WTC11 (cell line): ENCODE results near the gene SLC24A3. TPM values are rescaled to one million over a fixed set of nuclear protein-coding genes. Genes with fewer than 3 reads are reported as not detected.

Experiments used
- ATAC-seq: fragments of 200-7000 bp; cut with Tn5 transposase; 2 replicates; pipeline ENCODE4 v1.10.0; 2021; ENCODE audit warnings: mild to moderate bottlenecking, moderate library complexity
- CTCF ChIA-PET: fragments of 300-600 bp; sonication (Branson Sonifier 250); formaldehyde crosslinking; loops from one replicate; lab custom pipeline; 2021; ENCODE audit warnings: antibody characterized with exemption; lab: Charles Lee
- POLR2A ChIA-PET: fragments of 350-600 bp; sonication (Branson Sonifier 250); formaldehyde crosslinking; loops from one replicate; lab custom pipeline; 2021; ENCODE audit warnings: antibody characterized with exemption; lab: Charles Lee
- DNase-seq: peaks from one replicate; pipeline ENCODE4 v3.0.0; 2021; ENCODE audit warnings: low spot score
- H3K27ac Mint-ChIP-seq: 2 replicates; pipeline ENCODE4 v1.8.0; 2021; ENCODE audit warnings: mixed read lengths
- H3K27me3 Mint-ChIP-seq: 2 replicates; pipeline ENCODE4 v1.8.0; 2021; ENCODE audit warnings: low read depth, mild to moderate bottlenecking, moderate library complexity, mixed read lengths
- H3K36me3 Mint-ChIP-seq: 2 replicates; pipeline ENCODE4 v1.8.0; 2021; ENCODE audit warnings: mixed read lengths
- H3K4me1 Mint-ChIP-seq: 2 replicates; pipeline ENCODE4 v1.8.0; 2022; ENCODE audit warnings: mixed read lengths
- H3K4me3 Mint-ChIP-seq: 2 replicates; pipeline ENCODE4 v1.8.0; 2021; ENCODE audit warnings: mild to moderate bottlenecking, moderate library complexity, mixed read lengths
- H3K9me3 Mint-ChIP-seq: 2 replicates; pipeline ENCODE4 v1.8.0; 2021; ENCODE audit warnings: mixed read lengths
- ATF2 ChIP-seq: sonication (generic); formaldehyde crosslinking; IDR thresholded peaks from 2 replicates; pipeline ENCODE4 v1.8.1; 2022; ENCODE audit warnings: low read depth, missing genetic modification reagents, borderline replicate concordance
- ELF4 ChIP-seq: sonication (generic); formaldehyde crosslinking; IDR thresholded peaks from 2 replicates; pipeline ENCODE4 v1.8.1; 2022; ENCODE audit warnings: low read depth, mild to moderate bottlenecking, moderate library complexity, missing genetic modification reagents
- ERG ChIP-seq: fragments of 250-450 bp; sonication (Bioruptor Pico); IDR thresholded peaks from 2 replicates; pipeline ENCODE4 v1.8.0; 2021; ENCODE audit warnings: mild to moderate bottlenecking
- GABPB1 ChIP-seq: sonication (generic); formaldehyde crosslinking; IDR thresholded peaks from 2 replicates; pipeline ENCODE4 v1.8.1; 2023; ENCODE audit warnings: mild to moderate bottlenecking, missing genetic modification reagents
- IRF2 ChIP-seq: sonication (generic); formaldehyde crosslinking; IDR thresholded peaks from 2 replicates; pipeline ENCODE4 v1.8.0; 2022; ENCODE audit warnings: low read depth, missing genetic modification reagents, borderline replicate concordance
- KAT7 ChIP-seq: sonication (generic); formaldehyde crosslinking; IDR thresholded peaks from 2 replicates; pipeline ENCODE4 v1.8.1; 2023; ENCODE audit warnings: missing genetic modification reagents, mild to moderate bottlenecking, borderline replicate concordance
- PREB ChIP-seq: sonication (generic); formaldehyde crosslinking; IDR thresholded peaks from 2 replicates; pipeline ENCODE4 v1.8.1; 2022; ENCODE audit warnings: mild to moderate bottlenecking, missing genetic modification reagents, moderate library complexity, borderline replicate concordance
- PRRX2 ChIP-seq: fragments of 250-450 bp; sonication (Bioruptor Pico); IDR thresholded peaks from 2 replicates; pipeline ENCODE4 v1.8.0; 2021; ENCODE audit warnings: mild to moderate bottlenecking
- RELA ChIP-seq: sonication (generic); formaldehyde crosslinking; IDR thresholded peaks from 2 replicates; pipeline ENCODE4 v1.8.1; 2022; ENCODE audit warnings: missing genetic modification reagents, mild to moderate bottlenecking, borderline replicate concordance
- RORB ChIP-seq: fragments of 250-450 bp; sonication (Bioruptor Pico); IDR thresholded peaks from 2 replicates; pipeline ENCODE4 v1.9.0; 2021; ENCODE audit warnings: mild to moderate bottlenecking
- ZBTB21 ChIP-seq: sonication (generic); formaldehyde crosslinking; IDR thresholded peaks from 2 replicates; pipeline ENCODE4 v1.8.1; 2023; ENCODE audit warnings: mild to moderate bottlenecking, missing genetic modification reagents, borderline replicate concordance
- ZNF263 ChIP-seq: sonication (generic); formaldehyde crosslinking; IDR thresholded peaks from 2 replicates; pipeline ENCODE4 v1.8.1; 2022; ENCODE audit warnings: low read depth, mild to moderate bottlenecking, moderate library complexity, missing genetic modification reagents
- ZNF671 ChIP-seq: fragments of 250-450 bp; sonication (Bioruptor Pico); IDR thresholded peaks from 2 replicates; pipeline ENCODE4 v1.8.0; 2021; ENCODE audit warnings: mild to moderate bottlenecking
- total RNA-seq: library from RNA; stranded (reverse); gene quantifications from 3 replicates; pipeline ENCODE4 v1.2.3, GENCODE V29; 2021
- TF ChIP-seq, protein P1 (sequence below): fragments of 250-450 bp; sonication (Bioruptor Pico); IDR thresholded peaks from 2 replicates; pipeline ENCODE4 v2.1.2; 2022; ENCODE audit warnings: mild to moderate bottlenecking, moderate library complexity
- TF ChIP-seq, protein P2 (sequence below): sonication (generic); formaldehyde crosslinking; IDR thresholded peaks from 2 replicates; pipeline ENCODE4 v1.8.1; 2022; ENCODE audit warnings: missing genetic modification reagents, borderline replicate concordance
- TF ChIP-seq, protein P3 (sequence below): sonication (generic); formaldehyde crosslinking; IDR thresholded peaks from 2 replicates; pipeline ENCODE4 v1.8.0; 2022; ENCODE audit warnings: mild to moderate bottlenecking, missing genetic modification reagents

The SLC24A3 gene
- total RNA-seq, 1 experiment from 2014 or later = 5.7 TPM

DNA sequence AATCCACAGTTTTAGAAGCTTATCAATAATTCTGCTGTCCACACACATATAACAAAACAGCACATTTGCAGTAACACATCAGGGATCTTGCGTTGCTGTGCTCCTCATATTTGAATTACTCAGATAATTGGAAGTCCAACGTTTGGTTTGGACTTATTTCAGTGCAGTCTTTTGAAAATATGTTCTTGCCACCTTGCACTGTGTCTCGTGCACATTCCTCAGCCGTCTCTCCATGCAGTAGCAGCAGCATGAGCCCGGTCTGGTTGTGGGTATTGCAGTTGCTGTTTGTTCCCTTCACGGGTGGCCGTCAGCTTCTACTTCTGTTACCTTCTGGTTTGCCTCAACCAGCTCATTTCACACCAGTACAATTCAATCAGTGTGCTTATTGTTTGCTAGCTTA, 215.5 kb downstream of the SLC24A3 start:
- no peak overlapping the region; the same call in 1 of the 2 replicates for H3K27ac Mint-ChIP-seq
- no peak for DNase-seq

GRCh38 chr20:19428324-19428723, 215.9 kb downstream of the SLC24A3 start:
- H3K36me3 Mint-ChIP-seq = no peaks in the 10 kb centered on the region
- POLR2A ChIA-PET = no interaction called here
- peaks cover 42% of the 10 kb centered on the region for H3K4me1 Mint-ChIP-seq
- TF ChIP-seq, protein P1, sequence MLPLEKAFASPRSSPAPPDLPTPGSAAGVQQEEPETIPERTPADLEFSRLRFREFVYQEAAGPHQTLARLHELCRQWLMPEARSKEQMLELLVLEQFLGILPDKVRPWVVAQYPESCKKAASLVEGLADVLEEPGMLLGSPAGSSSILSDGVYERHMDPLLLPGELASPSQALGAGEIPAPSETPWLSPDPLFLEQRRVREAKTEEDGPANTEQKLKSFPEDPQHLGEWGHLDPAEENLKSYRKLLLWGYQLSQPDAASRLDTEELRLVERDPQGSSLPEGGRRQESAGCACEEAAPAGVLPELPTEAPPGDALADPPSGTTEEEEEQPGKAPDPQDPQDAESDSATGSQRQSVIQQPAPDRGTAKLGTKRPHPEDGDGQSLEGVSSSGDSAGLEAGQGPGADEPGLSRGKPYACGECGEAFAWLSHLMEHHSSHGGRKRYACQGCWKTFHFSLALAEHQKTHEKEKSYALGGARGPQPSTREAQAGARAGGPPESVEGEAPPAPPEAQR (CRISPR knock-in tag) = no peak
- no peak for TF ChIP-seq PRRX2
- TF ChIP-seq ATF2 = no peak
- TF ChIP-seq, protein P2, sequence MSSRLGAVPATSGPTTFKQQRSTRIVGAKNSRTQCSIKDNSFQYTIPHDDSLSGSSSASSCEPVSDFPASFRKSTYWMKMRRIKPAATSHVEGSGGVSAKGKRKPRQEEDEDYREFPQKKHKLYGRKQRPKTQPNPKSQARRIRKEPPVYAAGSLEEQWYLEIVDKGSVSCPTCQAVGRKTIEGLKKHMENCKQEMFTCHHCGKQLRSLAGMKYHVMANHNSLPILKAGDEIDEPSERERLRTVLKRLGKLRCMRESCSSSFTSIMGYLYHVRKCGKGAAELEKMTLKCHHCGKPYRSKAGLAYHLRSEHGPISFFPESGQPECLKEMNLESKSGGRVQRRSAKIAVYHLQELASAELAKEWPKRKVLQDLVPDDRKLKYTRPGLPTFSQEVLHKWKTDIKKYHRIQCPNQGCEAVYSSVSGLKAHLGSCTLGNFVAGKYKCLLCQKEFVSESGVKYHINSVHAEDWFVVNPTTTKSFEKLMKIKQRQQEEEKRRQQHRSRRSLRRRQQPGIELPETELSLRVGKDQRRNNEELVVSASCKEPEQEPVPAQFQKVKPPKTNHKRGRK (CRISPR knock-in tag) = no peak
- no peak for TF ChIP-seq RORB (CRISPR knock-in tag)
- no peak for TF ChIP-seq RELA (CRISPR knock-in tag)
- TF ChIP-seq, protein P3, sequence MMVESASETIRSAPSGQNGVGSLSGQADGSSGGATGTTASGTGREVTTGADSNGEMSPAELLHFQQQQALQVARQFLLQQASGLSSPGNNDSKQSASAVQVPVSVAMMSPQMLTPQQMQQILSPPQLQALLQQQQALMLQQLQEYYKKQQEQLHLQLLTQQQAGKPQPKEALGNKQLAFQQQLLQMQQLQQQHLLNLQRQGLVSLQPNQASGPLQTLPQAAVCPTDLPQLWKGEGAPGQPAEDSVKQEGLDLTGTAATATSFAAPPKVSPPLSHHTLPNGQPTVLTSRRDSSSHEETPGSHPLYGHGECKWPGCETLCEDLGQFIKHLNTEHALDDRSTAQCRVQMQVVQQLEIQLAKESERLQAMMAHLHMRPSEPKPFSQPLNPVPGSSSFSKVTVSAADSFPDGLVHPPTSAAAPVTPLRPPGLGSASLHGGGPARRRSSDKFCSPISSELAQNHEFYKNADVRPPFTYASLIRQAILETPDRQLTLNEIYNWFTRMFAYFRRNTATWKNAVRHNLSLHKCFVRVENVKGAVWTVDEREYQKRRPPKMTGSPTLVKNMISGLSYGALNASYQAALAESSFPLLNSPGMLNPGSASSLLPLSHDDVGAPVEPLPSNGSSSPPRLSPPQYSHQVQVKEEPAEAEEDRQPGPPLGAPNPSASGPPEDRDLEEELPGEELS (CRISPR knock-in tag) = no peak
- TF ChIP-seq ZBTB21 (CRISPR knock-in tag) = no peak
- TF ChIP-seq ZNF263 (CRISPR knock-in tag) = no peak
- TF ChIP-seq, all 79 proteins: peak for 0
- no peak for ATAC-seq
- DNase-seq = no peak
- CTCF ChIA-PET = no interaction called here
- Mint-ChIP-seq H3K9me3 (no peaks in the 10 kb centered on the region), H3K27me3 (no peaks in the 10 kb centered on the region), H3K4me3 (no peak overlapping the region), H3K27ac (no peak overlapping the region)

More for the DNA sequence above, 215.5 kb downstream of the SLC24A3 start:
- ChIA-PET POLR2A (no interaction called here), CTCF (no interaction called here)
- no peak for ATAC-seq
- no peaks in the 10 kb centered on the region for H3K27me3 Mint-ChIP-seq
- H3K36me3 Mint-ChIP-seq = no peaks in the 10 kb centered on the region
- H3K4me1 Mint-ChIP-seq = peaks cover 46% of the 10 kb centered on the region
- TF ChIP-seq IRF2 (CRISPR knock-in tag) (no peak), ZNF671 (CRISPR knock-in tag) (no peak), KAT7 (CRISPR knock-in tag) (no peak), PREB (no peak), GABPB1 (no peak), ERG (CRISPR knock-in tag) (no peak), ELF4 (CRISPR knock-in tag) (no peak)
- no peaks in the 10 kb centered on the region for H3K9me3 Mint-ChIP-seq
- H3K4me3 Mint-ChIP-seq = no peak overlapping the region
